H1 (cell line): ENCODE data around the gene GXYLT2. TPM values are rescaled to one million over a fixed set of nuclear protein-coding genes. Genes with fewer than 3 reads are reported as not detected.

ENCODE experiments used
- ATF3 ChIP-seq: IDR thresholded peaks from 2 replicates; pipeline ENCODE4 v1.6.1; 2011; ENCODE audit warnings: low read depth, mild to moderate bottlenecking, low read length; ENCODE audit not compliant: insufficient read depth
- RAD21 ChIP-seq, 2 experiments: IDR thresholded peaks in 1 of 2; conservative IDR thresholded peaks in 1 of 2; 2 replicates each; pipeline ENCODE4 v1.6.1; 2011; ENCODE audit warnings: low read depth in 2 of 2, low read length in 2 of 2, improper control_type of control experiment in 1 of 2, inconsistent platforms in 1 of 2, mild to moderate bottlenecking in 1 of 2, moderate library complexity in 1 of 2
- ZNF274 ChIP-seq: IDR thresholded peaks from 2 replicates; pipeline ENCODE4 v1.7.0; 2012; ENCODE audit warnings: low read length, borderline replicate concordance; ENCODE audit errors: extremely low read depth
- polyA plus RNA-seq, 7 experiments: library from polyadenylated mRNA; depleted of rRNA in 3 of 7; stranded (reverse) in 5 of 7; unstranded in 2 of 7; fragments of >200 nt in 5 of 7; fragments of 200-250 nt in 2 of 7; gene quantifications; 1 replicate in 5 of 7; 2 replicates in 1 of 7; 4 replicates in 1 of 7; pipeline versions ENCODE4 v1.2.1 to v1.2.3, GENCODE V29; 2011 to 2013; ENCODE audit warnings: missing spikeins in 2 of 7, mixed read lengths in 2 of 7
- total RNA-seq: library from RNA; stranded (reverse); fragmentation: NEBNext Ultra II Directional; extraction: Animal tissue kit (Norgen Biotek cat#: 25700); gene quantifications from 2 replicates; pipeline ENCODE4 v1.2.1, GENCODE V29; 2021
- TF ChIP-seq, protein P1 (sequence below): fragments of 300-600 bp; sonication (generic); IDR thresholded peaks from 2 replicates; pipeline ENCODE4 v1.7.1; 2012; ENCODE audit warnings: low read length, moderate library complexity, mild to moderate bottlenecking, inconsistent platforms; ENCODE audit not compliant: insufficient replicate concordance
- TF ChIP-seq, protein P2 (sequence below), 3 experiments: IDR thresholded peaks; 1 replicate in 2 of 3; 2 replicates in 1 of 3; pipeline versions ENCODE4 v1.5.1 to v1.6.1; 2011; ENCODE audit warnings: low read length in 3 of 3, mild to moderate bottlenecking in 3 of 3, inconsistent platforms in 2 of 3, low read depth in 1 of 3, moderate library complexity in 1 of 3; ENCODE audit not compliant: insufficient read depth in 1 of 3; ENCODE audit errors: control extremely low read depth in 1 of 3

The GXYLT2 gene
- total and polyA plus RNA-seq, 2 of the 8 experiments (the other 6 are each of a cell fraction or from before 2014, with no cell fraction given) = 1.8 to 5.6 TPM

DNA sequence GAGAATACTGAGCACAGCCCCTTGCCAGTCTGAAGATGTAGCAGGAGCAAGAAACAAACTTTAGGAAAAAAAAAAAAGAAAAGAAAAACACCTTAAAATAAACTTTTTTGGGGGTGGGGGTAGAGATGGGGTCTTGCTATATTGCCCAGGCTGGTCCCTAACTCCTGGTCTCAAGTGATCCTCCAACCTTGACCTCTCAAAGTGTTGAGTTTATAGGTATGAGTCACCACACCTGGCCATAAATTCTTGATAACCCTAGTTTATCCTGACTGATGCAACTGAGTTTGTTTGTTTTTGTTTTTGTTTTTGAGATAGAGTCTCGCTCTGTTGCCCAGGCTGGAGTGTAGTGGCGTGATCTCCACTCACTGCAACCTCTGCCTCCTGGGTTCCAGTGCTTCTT, 28.4 kb downstream of the GXYLT2 start (continued):
- TF ChIP-seq, protein P1, sequence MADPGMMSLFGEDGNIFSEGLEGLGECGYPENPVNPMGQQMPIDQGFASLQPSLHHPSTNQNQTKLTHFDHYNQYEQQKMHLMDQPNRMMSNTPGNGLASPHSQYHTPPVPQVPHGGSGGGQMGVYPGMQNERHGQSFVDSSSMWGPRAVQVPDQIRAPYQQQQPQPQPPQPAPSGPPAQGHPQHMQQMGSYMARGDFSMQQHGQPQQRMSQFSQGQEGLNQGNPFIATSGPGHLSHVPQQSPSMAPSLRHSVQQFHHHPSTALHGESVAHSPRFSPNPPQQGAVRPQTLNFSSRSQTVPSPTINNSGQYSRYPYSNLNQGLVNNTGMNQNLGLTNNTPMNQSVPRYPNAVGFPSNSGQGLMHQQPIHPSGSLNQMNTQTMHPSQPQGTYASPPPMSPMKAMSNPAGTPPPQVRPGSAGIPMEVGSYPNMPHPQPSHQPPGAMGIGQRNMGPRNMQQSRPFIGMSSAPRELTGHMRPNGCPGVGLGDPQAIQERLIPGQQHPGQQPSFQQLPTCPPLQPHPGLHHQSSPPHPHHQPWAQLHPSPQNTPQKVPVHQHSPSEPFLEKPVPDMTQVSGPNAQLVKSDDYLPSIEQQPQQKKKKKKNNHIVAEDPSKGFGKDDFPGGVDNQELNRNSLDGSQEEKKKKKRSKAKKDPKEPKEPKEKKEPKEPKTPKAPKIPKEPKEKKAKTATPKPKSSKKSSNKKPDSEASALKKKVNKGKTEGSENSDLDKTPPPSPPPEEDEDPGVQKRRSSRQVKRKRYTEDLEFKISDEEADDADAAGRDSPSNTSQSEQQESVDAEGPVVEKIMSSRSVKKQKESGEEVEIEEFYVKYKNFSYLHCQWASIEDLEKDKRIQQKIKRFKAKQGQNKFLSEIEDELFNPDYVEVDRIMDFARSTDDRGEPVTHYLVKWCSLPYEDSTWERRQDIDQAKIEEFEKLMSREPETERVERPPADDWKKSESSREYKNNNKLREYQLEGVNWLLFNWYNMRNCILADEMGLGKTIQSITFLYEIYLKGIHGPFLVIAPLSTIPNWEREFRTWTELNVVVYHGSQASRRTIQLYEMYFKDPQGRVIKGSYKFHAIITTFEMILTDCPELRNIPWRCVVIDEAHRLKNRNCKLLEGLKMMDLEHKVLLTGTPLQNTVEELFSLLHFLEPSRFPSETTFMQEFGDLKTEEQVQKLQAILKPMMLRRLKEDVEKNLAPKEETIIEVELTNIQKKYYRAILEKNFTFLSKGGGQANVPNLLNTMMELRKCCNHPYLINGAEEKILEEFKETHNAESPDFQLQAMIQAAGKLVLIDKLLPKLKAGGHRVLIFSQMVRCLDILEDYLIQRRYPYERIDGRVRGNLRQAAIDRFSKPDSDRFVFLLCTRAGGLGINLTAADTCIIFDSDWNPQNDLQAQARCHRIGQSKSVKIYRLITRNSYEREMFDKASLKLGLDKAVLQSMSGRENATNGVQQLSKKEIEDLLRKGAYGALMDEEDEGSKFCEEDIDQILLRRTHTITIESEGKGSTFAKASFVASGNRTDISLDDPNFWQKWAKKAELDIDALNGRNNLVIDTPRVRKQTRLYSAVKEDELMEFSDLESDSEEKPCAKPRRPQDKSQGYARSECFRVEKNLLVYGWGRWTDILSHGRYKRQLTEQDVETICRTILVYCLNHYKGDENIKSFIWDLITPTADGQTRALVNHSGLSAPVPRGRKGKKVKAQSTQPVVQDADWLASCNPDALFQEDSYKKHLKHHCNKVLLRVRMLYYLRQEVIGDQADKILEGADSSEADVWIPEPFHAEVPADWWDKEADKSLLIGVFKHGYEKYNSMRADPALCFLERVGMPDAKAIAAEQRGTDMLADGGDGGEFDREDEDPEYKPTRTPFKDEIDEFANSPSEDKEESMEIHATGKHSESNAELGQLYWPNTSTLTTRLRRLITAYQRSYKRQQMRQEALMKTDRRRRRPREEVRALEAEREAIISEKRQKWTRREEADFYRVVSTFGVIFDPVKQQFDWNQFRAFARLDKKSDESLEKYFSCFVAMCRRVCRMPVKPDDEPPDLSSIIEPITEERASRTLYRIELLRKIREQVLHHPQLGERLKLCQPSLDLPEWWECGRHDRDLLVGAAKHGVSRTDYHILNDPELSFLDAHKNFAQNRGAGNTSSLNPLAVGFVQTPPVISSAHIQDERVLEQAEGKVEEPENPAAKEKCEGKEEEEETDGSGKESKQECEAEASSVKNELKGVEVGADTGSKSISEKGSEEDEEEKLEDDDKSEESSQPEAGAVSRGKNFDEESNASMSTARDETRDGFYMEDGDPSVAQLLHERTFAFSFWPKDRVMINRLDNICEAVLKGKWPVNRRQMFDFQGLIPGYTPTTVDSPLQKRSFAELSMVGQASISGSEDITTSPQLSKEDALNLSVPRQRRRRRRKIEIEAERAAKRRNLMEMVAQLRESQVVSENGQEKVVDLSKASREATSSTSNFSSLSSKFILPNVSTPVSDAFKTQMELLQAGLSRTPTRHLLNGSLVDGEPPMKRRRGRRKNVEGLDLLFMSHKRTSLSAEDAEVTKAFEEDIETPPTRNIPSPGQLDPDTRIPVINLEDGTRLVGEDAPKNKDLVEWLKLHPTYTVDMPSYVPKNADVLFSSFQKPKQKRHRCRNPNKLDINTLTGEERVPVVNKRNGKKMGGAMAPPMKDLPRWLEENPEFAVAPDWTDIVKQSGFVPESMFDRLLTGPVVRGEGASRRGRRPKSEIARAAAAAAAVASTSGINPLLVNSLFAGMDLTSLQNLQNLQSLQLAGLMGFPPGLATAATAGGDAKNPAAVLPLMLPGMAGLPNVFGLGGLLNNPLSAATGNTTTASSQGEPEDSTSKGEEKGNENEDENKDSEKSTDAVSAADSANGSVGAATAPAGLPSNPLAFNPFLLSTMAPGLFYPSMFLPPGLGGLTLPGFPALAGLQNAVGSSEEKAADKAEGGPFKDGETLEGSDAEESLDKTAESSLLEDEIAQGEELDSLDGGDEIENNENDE = no peak
- TF ChIP-seq RAD21 (IDR thresholded peaks at IDR 0.05 in 1 of 2, conservative IDR thresholded peaks at IDR 0.05 in 1 of 2; ENCODE audit: low read depth in 2 of 2, low read length in 2 of 2) = no peak
- TF ChIP-seq ZNF274 = no peak
- TF ChIP-seq, protein P2, sequence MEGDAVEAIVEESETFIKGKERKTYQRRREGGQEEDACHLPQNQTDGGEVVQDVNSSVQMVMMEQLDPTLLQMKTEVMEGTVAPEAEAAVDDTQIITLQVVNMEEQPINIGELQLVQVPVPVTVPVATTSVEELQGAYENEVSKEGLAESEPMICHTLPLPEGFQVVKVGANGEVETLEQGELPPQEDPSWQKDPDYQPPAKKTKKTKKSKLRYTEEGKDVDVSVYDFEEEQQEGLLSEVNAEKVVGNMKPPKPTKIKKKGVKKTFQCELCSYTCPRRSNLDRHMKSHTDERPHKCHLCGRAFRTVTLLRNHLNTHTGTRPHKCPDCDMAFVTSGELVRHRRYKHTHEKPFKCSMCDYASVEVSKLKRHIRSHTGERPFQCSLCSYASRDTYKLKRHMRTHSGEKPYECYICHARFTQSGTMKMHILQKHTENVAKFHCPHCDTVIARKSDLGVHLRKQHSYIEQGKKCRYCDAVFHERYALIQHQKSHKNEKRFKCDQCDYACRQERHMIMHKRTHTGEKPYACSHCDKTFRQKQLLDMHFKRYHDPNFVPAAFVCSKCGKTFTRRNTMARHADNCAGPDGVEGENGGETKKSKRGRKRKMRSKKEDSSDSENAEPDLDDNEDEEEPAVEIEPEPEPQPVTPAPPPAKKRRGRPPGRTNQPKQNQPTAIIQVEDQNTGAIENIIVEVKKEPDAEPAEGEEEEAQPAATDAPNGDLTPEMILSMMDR (IDR thresholded peaks at IDR 0.05; ENCODE audit: control extremely low read depth in 1 of 3, insufficient read depth in 1 of 3, low read depth in 1 of 3, low read length in 3 of 3) = no peak
- no peak for TF ChIP-seq ATF3
